ENCODE results near the gene HRH1. TPM values are rescaled to one million over a fixed set of nuclear protein-coding genes. Genes with fewer than 3 reads are reported as not detected.

HRH1 gene
- total RNA-seq, 1 donor from 2014 or later, result not detected

DNA sequence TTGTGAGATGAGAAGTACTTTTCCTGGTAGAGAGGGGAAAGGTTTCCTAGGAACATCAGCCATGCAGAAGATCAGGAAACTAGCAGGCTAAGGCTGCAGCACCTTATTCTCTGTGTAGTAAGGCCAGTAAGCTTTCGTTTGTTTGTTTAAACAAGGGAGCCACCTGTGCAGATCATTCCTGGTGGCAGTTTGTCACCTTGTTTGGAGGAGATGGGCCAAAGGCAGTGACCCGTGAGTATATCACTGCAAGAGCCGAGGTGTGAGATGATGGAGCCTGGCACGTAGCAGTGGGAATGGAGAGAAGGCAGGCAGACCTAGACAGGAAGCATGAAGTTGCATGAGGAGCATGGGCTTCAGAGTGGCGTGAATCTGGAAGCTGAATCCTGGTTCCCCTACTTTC lies 137.5 kb downstream of the HRH1 start:
- no peak overlapping the region for H3K4me3 Mint-ChIP-seq
- H3K27me3 Mint-ChIP-seq (ENCODE audit: low read depth), result no peaks in the 10 kb centered on the region
- DNase-seq (ENCODE audit: low read depth, low spot score), result no peak
- no peak overlapping the region for H3K27ac Mint-ChIP-seq (ENCODE audit: unreplicated experiment)
- TF ChIP-seq, protein P1, sequence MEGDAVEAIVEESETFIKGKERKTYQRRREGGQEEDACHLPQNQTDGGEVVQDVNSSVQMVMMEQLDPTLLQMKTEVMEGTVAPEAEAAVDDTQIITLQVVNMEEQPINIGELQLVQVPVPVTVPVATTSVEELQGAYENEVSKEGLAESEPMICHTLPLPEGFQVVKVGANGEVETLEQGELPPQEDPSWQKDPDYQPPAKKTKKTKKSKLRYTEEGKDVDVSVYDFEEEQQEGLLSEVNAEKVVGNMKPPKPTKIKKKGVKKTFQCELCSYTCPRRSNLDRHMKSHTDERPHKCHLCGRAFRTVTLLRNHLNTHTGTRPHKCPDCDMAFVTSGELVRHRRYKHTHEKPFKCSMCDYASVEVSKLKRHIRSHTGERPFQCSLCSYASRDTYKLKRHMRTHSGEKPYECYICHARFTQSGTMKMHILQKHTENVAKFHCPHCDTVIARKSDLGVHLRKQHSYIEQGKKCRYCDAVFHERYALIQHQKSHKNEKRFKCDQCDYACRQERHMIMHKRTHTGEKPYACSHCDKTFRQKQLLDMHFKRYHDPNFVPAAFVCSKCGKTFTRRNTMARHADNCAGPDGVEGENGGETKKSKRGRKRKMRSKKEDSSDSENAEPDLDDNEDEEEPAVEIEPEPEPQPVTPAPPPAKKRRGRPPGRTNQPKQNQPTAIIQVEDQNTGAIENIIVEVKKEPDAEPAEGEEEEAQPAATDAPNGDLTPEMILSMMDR (conservative IDR thresholded peaks at IDR 0.05), result no peak
- no peaks in the 10 kb centered on the region for H3K36me3 Mint-ChIP-seq (ENCODE audit: low read depth)
- no peaks in the 10 kb centered on the region for H3K4me1 Mint-ChIP-seq
- no peaks in the 10 kb centered on the region for H3K9me3 Mint-ChIP-seq

DNA sequence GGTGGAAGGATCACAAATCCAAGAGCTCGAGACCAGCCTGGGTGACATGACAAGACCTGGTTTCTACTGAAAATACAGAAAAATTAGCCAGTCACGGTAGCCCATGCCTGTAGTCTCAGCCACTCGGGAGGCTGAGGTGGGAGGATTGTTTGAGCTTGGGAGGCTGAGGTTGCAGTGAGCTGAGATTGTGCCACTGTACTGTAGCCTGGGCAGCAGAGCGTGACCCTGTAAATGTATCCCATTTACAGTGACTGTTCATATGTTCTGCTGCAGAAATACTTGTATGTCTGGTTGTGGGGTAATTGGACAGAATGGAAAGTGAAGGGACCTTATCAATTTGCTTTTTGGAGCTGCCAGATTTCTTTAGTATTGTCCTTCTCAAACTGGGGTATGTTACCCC lies 142.8 kb downstream of the HRH1 start:
- Mint-ChIP-seq H3K9me3 (no peaks in the 10 kb centered on the region), H3K36me3 (ENCODE audit: low read depth) (no peaks in the 10 kb centered on the region)
- DNase-seq (ENCODE audit: low read depth, low spot score), result no peak

DNA sequence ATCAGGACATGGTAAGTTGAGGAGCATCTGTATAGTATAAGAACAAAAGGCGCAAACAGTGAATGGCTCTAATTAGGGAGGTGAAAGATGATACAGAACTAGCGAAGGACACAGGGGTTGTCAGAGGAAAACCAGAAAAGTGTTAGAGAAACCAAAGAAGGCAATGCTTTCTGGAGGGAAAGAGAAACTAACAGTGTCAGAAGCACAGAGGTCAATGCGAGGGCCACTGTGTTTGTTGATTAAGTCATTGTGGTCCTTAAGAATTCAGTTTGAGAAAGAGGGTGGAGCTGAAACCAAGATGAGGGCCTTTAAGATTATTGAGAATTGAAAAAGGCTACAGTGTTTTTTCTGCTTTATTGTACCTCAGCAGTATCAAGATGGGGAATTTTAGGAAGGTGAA lies 146.7 kb downstream of the HRH1 start:
- H3K27me3 Mint-ChIP-seq (ENCODE audit: low read depth), result no peaks in the 10 kb centered on the region
- DNase-seq (ENCODE audit: low read depth, low spot score), result no peak
- peak overlapping the region; percentile 32 for H3K27ac Mint-ChIP-seq (ENCODE audit: unreplicated experiment)
- TF ChIP-seq, protein P1 (conservative IDR thresholded peaks at IDR 0.05), result no peak
- no peak overlapping the region for H3K4me3 Mint-ChIP-seq
- H3K4me1 Mint-ChIP-seq, result no peaks in the 10 kb centered on the region
- no peaks in the 10 kb centered on the region for H3K9me3 Mint-ChIP-seq
- peaks cover 5% of the 10 kb centered on the region for H3K36me3 Mint-ChIP-seq (ENCODE audit: low read depth)

More for the DNA sequence above, 142.8 kb downstream of the HRH1 start:
- Mint-ChIP-seq H3K27me3 (ENCODE audit: low read depth) (no peaks in the 10 kb centered on the region), H3K4me1 (no peaks in the 10 kb centered on the region), H3K27ac (ENCODE audit: unreplicated experiment) (no peak overlapping the region), H3K4me3 (no peak overlapping the region)
- TF ChIP-seq, protein P1 (conservative IDR thresholded peaks at IDR 0.05), result no peak

DNA sequence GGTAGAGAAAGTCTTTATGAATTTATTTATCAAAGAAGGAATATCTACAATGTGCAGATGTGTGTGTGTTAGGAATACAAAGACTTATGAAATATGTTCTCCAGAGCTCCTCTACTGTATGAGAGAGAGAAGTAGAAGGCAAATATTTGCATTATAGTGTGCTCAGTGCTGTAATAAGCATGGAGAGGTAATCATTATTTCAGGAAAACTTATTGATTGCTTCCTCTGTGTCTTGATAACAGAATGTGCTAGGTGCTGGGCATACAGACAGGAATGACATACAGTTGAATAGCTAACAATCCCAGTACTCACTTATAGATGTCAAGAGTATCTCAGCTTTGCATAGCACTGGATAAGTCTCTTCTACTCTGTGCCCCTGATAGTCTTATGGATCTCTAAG lies 148.2 kb downstream of the HRH1 start:
- H3K9me3 Mint-ChIP-seq, result no peaks in the 10 kb centered on the region
- H3K36me3 Mint-ChIP-seq (ENCODE audit: low read depth), result peaks cover 5% of the 10 kb centered on the region
- no peaks in the 10 kb centered on the region for H3K27me3 Mint-ChIP-seq (ENCODE audit: low read depth)
- no peak for DNase-seq (ENCODE audit: low read depth, low spot score)
- H3K4me3 Mint-ChIP-seq, result no peak overlapping the region
- TF ChIP-seq, protein P1 (conservative IDR thresholded peaks at IDR 0.05), result no peak
- no peaks in the 10 kb centered on the region for H3K4me1 Mint-ChIP-seq
- no peak overlapping the region for H3K27ac Mint-ChIP-seq (ENCODE audit: unreplicated experiment)

DNA sequence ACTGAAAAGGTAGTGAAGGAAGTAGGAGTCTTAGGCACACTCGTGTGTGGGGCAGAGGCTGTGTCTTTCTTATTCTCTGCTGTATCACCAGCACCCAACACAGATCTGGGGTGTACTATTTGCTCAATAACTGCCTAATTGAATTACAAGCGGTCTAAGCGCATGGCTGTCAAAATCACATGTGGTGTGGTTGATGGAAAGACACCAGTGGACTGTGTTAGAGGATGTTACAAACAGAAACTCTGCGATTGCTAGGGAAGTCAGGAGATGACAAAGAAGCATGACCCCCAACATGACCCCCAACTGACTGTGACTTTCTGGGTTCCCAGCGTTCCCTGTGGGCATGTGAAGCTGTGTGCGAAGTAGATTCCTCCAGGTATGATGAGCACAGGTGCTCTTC lies 149.9 kb downstream of the HRH1 start:
- H3K4me3 Mint-ChIP-seq, result no peak overlapping the region
- H3K27me3 Mint-ChIP-seq (ENCODE audit: low read depth), result no peaks in the 10 kb centered on the region

More for the DNA sequence above, 149.9 kb downstream of the HRH1 start:
- Mint-ChIP-seq H3K9me3 (no peaks in the 10 kb centered on the region), H3K27ac (ENCODE audit: unreplicated experiment) (no peak overlapping the region), H3K4me1 (no peaks in the 10 kb centered on the region), H3K36me3 (ENCODE audit: low read depth) (peaks cover 5% of the 10 kb centered on the region)
- no peak for DNase-seq (ENCODE audit: low read depth, low spot score)
- TF ChIP-seq, protein P1 (conservative IDR thresholded peaks at IDR 0.05), result no peak
